ENCODE results near the gene MYOG. TPM values are rescaled to one million over a fixed set of nuclear protein-coding genes. Genes with fewer than 3 reads are reported as not detected.

MYOG gene
- polyA plus RNA-seq, 1 donor (not counting 4 experiments of a cell fraction or from before 2014, with no cell fraction given): not detected

DNA sequence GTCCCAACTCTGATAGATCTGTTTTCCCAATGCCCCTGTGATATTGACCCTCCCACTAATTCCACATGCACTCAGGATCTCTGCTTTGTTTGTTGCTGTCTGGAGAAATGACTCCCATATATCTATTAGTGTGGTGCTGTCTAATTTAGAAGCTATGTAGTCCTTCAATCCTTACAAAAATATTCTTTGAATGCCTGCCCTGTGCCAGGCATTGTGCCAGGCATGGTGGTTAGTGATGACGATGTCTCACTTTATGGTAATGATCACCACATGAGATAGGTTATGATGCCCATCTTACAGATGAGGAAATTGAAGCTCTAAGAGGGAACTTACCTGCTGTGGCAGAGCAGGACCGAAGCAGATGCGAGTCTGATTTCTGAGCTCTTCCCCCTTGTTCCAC, 12.9 kb downstream of the MYOG start:
- DNase-seq (ENCODE audit: low read depth, low spot score) (no peak), FAIRE-seq (no peak)
- H3K36me3 ChIP-seq (ENCODE audit: control insufficient read depth in 2 of 2, extremely low read depth in 1 of 2, insufficient read depth in 2 of 2, low read length in 2 of 2): peaks cover 0 to 2% of the 10 kb centered on the region in 2 experiments
- no peak overlapping the region for H2AFZ ChIP-seq (ENCODE audit: control insufficient read depth, low read length)
- no peak overlapping the region for H3K27ac ChIP-seq (ENCODE audit: control insufficient read depth, insufficient read depth, low read length)
- TF ChIP-seq, protein P1, sequence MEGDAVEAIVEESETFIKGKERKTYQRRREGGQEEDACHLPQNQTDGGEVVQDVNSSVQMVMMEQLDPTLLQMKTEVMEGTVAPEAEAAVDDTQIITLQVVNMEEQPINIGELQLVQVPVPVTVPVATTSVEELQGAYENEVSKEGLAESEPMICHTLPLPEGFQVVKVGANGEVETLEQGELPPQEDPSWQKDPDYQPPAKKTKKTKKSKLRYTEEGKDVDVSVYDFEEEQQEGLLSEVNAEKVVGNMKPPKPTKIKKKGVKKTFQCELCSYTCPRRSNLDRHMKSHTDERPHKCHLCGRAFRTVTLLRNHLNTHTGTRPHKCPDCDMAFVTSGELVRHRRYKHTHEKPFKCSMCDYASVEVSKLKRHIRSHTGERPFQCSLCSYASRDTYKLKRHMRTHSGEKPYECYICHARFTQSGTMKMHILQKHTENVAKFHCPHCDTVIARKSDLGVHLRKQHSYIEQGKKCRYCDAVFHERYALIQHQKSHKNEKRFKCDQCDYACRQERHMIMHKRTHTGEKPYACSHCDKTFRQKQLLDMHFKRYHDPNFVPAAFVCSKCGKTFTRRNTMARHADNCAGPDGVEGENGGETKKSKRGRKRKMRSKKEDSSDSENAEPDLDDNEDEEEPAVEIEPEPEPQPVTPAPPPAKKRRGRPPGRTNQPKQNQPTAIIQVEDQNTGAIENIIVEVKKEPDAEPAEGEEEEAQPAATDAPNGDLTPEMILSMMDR (optimal IDR thresholded peaks at IDR 0.05 in 1 of 3, IDR thresholded peaks at IDR 0.05 in 1 of 3, conservative IDR thresholded peaks at IDR 0.05 in 1 of 3; ENCODE audit: extremely low read depth in 1 of 3, insufficient read depth in 2 of 3, low read length in 3 of 3): no peak
- TF ChIP-seq EZH2 (IDR thresholded peaks at IDR 0.05; ENCODE audit: low read length): no peak
- H3K4me3 ChIP-seq (ENCODE audit: control insufficient read depth in 2 of 3, extremely low read depth in 1 of 3, insufficient read depth in 2 of 3, low read depth in 1 of 3, low read length in 3 of 3): no peak overlapping the region
- dilution Hi-C loops (cut with MboI; ENCODE audit: extremely low pct_ligation_motif_present, low sequenced_read_pairs): no loop called here
- H3K27me3 ChIP-seq (ENCODE audit: control insufficient read depth, extremely low read depth, insufficient read depth, low read length): peaks cover 45% of the 10 kb centered on the region
- H3K9ac ChIP-seq (ENCODE audit: control insufficient read depth, extremely low read depth, insufficient read depth, low read length): no peak overlapping the region
- no peaks in the 10 kb centered on the region for H4K20me1 ChIP-seq (ENCODE audit: control insufficient read depth, extremely low read depth, insufficient read depth, low read length)
- H3K4me1 ChIP-seq (ENCODE audit: control insufficient read depth, extremely low read depth, insufficient read depth, low read length): no peaks in the 10 kb centered on the region
- no peaks in the 10 kb centered on the region for H3K9me1 ChIP-seq (ENCODE audit: control insufficient read depth, extremely low read depth, insufficient read depth, low read length)
- H3K4me2 ChIP-seq (ENCODE audit: control insufficient read depth, extremely low read depth, insufficient read depth, low read depth, low read length): no peak overlapping the region
- H3K9me3 ChIP-seq (ENCODE audit: control insufficient read depth, low read depth, low read length): no peaks in the 10 kb centered on the region
- no peaks in the 10 kb centered on the region for H3K79me2 ChIP-seq (ENCODE audit: control insufficient read depth, insufficient read depth, low read length)

DNA sequence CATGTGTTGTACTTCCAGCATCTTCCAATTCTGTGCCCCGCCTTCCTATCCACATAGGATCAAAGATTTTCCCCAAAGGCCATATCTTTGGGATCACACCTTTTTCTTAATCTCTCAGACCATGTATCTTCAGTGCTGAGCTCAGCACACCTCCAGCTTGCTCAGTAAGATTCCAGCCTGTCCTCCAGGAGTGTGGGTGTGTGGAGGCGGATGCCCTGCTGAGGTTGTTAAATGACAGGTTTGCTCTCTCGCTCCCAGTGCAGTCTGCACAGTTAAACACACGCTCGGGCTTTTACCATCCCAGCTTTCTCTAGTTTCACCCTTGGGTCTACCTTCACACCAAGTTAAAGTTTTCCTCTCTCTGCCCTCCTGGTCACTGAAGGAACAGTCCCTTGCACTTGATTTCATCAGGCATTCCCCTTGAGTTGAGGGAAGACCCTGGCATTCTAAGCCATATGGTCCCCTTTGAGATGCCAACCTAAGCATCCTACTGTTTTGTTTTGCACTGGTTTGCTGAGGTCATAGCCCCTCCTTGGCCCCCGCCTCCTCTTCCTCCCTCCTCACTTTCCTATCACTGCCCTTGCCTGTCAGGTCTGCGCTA, 13.7 kb downstream of the MYOG start:
- Histone ChIP-seq H3K4me3 (ENCODE audit: control insufficient read depth in 2 of 3, extremely low read depth in 1 of 3, insufficient read depth in 2 of 3, low read depth in 1 of 3, low read length in 3 of 3) (no peak overlapping the region), H2AFZ (ENCODE audit: control insufficient read depth, low read length) (no peak overlapping the region), H3K4me2 (ENCODE audit: control insufficient read depth, extremely low read depth, insufficient read depth, low read depth, low read length) (no peak overlapping the region), H3K79me2 (ENCODE audit: control insufficient read depth, insufficient read depth, low read length) (no peaks in the 10 kb centered on the region), H4K20me1 (ENCODE audit: control insufficient read depth, extremely low read depth, insufficient read depth, low read length) (no peaks in the 10 kb centered on the region), H3K36me3 (ENCODE audit: control insufficient read depth in 2 of 2, extremely low read depth in 1 of 2, insufficient read depth in 2 of 2, low read length in 2 of 2) (peaks cover 0 to 2% of the 10 kb centered on the region in 2 experiments), H3K9ac (ENCODE audit: control insufficient read depth, extremely low read depth, insufficient read depth, low read length) (no peak overlapping the region), H3K27ac (ENCODE audit: control insufficient read depth, insufficient read depth, low read length) (no peak overlapping the region), H3K9me3 (ENCODE audit: control insufficient read depth, low read depth, low read length) (no peaks in the 10 kb centered on the region), H3K9me1 (ENCODE audit: control insufficient read depth, extremely low read depth, insufficient read depth, low read length) (no peaks in the 10 kb centered on the region), H3K4me1 (ENCODE audit: control insufficient read depth, extremely low read depth, insufficient read depth, low read length) (no peaks in the 10 kb centered on the region), H3K27me3 (ENCODE audit: control insufficient read depth, extremely low read depth, insufficient read depth, low read length) (peaks cover 43% of the 10 kb centered on the region)
- no peak for DNase-seq (ENCODE audit: low read depth, low spot score)
- dilution Hi-C loops (cut with MboI; ENCODE audit: extremely low pct_ligation_motif_present, low sequenced_read_pairs): no loop called here
- FAIRE-seq: no peak
- TF ChIP-seq, protein P1 (optimal IDR thresholded peaks at IDR 0.05 in 1 of 3, IDR thresholded peaks at IDR 0.05 in 1 of 3, conservative IDR thresholded peaks at IDR 0.05 in 1 of 3; ENCODE audit: extremely low read depth in 1 of 3, insufficient read depth in 2 of 3, low read length in 3 of 3): no peak
- no peak for TF ChIP-seq EZH2 (IDR thresholded peaks at IDR 0.05; ENCODE audit: low read length)
